IMR-90 (cell line): Measurements from ENCODE around the gene TEAD1. TPM values are rescaled to one million over a fixed set of nuclear protein-coding genes. Genes with fewer than 3 reads are reported as not detected.

Experiments used
- ATAC-seq: fragments of 200-7000 bp; cut with Tn5 transposase; 2 replicates; pipeline ENCODE4 v1.9.1; 2020; ENCODE audit warnings: low read depth, mild to moderate bottlenecking, moderate library complexity
- BruUV-seq: library from RNA; stranded (reverse); fragments of 400-500 nt; replicated peaks from 2 replicates; lab custom pipeline; 2021; lab: Mats Ljungman, UMichigan
- CTCF ChIA-PET: fragments of 300-600 bp; formaldehyde crosslinking; extraction: SDS; loops from one replicate; lab custom pipeline; 2021; ENCODE audit warnings: antibody characterized with exemption; lab: Yijun Ruan, JAX
- POLR2A ChIA-PET: fragments of 300-600 bp; sonication (Branson Sonifier 250); formaldehyde crosslinking; loops from one replicate; lab custom pipeline; 2022; ENCODE audit warnings: antibody characterized with exemption; ENCODE audit not compliant: unreplicated experiment; lab: Charles Lee
- DNase-seq: peaks from one replicate; pipeline ENCODE4 v3.0.0; 2013
- H2AFZ ChIP-seq: replicated peaks from 2 replicates; pipeline ENCODE3; 2013; ENCODE audit warnings: low read length, mild to moderate bottlenecking; ENCODE audit not compliant: poor library complexity
- H2AK5ac ChIP-seq: 2 replicates; pipeline ENCODE4 v1.6.1; 2013; ENCODE audit warnings: low read depth, low read length, inconsistent platforms
- H2AK9ac ChIP-seq: replicated peaks from 2 replicates; pipeline ENCODE3; 2013; ENCODE audit warnings: mild to moderate bottlenecking, low read depth, low read length, moderate library complexity; ENCODE audit not compliant: poor library complexity
- H2BK120ac ChIP-seq: 2 replicates; pipeline ENCODE4 v1.6.1; 2013; ENCODE audit warnings: low read depth, low read length, inconsistent platforms
- H2BK15ac ChIP-seq: 3 replicates; pipeline ENCODE4 v1.6.1; 2013; ENCODE audit warnings: low read depth, low read length, inconsistent platforms
- H2BK20ac ChIP-seq: 2 replicates; pipeline ENCODE4 v1.6.1; 2013; ENCODE audit warnings: low read depth, mild to moderate bottlenecking, inconsistent platforms, low read length, moderate library complexity
- H2BK5ac ChIP-seq: 2 replicates; pipeline ENCODE4 v1.6.1; 2013; ENCODE audit warnings: mild to moderate bottlenecking, low read depth, low read length, inconsistent platforms; ENCODE audit not compliant: poor library complexity, severe bottlenecking
- H3K14ac ChIP-seq: replicated peaks from 2 replicates; pipeline ENCODE4 v1.6.1; 2013; ENCODE audit warnings: low read depth, low read length, inconsistent platforms
- H3K18ac ChIP-seq: 2 replicates; pipeline ENCODE4 v1.6.1; 2013; ENCODE audit warnings: low read depth, low read length, control low read depth
- H3K23ac ChIP-seq: 2 replicates; pipeline ENCODE4 v1.6.1; 2013; ENCODE audit warnings: low read depth, low read length, inconsistent platforms
- H3K27ac ChIP-seq: 2 replicates; pipeline ENCODE4 v1.5.1; 2013; ENCODE audit warnings: mild to moderate bottlenecking, control low read depth, low read length; ENCODE audit not compliant: insufficient read depth
- H3K27me3 ChIP-seq: 2 replicates; pipeline ENCODE4 v1.6.1; 2013; ENCODE audit warnings: low read length; ENCODE audit not compliant: control insufficient read depth, insufficient read depth
- H3K36me3 ChIP-seq: 2 replicates; pipeline ENCODE4 v1.6.1; 2013; ENCODE audit warnings: low read length, mixed read lengths; ENCODE audit not compliant: control insufficient read depth, insufficient read depth
- H3K4ac ChIP-seq: 2 replicates; pipeline ENCODE4 v1.6.1; 2013; ENCODE audit warnings: low read depth, low read length, inconsistent platforms
- H3K4me1 ChIP-seq: 2 replicates; pipeline ENCODE4 v1.6.1; 2013; ENCODE audit warnings: low read length, mixed read lengths; ENCODE audit not compliant: control insufficient read depth, insufficient read depth
- H3K4me2 ChIP-seq: 2 replicates; pipeline ENCODE4 v1.6.1; 2013; ENCODE audit warnings: low read depth, mild to moderate bottlenecking, control low read depth, low read length, moderate library complexity
- H3K4me3 ChIP-seq: 2 replicates; pipeline ENCODE4 v1.5.1; 2013; ENCODE audit warnings: low read depth, mild to moderate bottlenecking, control low read depth, low read length, moderate library complexity; ENCODE audit not compliant: insufficient read depth
- H3K56ac ChIP-seq: 2 replicates; pipeline ENCODE4 v1.6.1; 2013; ENCODE audit warnings: low read length, inconsistent platforms; ENCODE audit not compliant: insufficient read depth; ENCODE audit errors: extremely low read depth
- H3K79me1 ChIP-seq, 2 experiments: 2 replicates each; pipeline ENCODE4 v1.6.1; 2013; ENCODE audit warnings: low read length in 2 of 2, inconsistent platforms in 1 of 2, low read depth in 1 of 2
- H3K9ac ChIP-seq: 2 replicates; pipeline ENCODE4 v1.6.1; 2013; ENCODE audit warnings: low read depth, low read length, control low read depth
- H3K9me1 ChIP-seq: 2 replicates; pipeline ENCODE4 v1.6.1; 2013; ENCODE audit warnings: low read length, inconsistent platforms; ENCODE audit not compliant: insufficient read depth
- H3K9me3 ChIP-seq: 2 replicates; pipeline ENCODE4 v1.6.1; 2013; ENCODE audit warnings: low read length; ENCODE audit not compliant: control insufficient read depth, insufficient read depth
- H4K20me1 ChIP-seq: 2 replicates; pipeline ENCODE4 v1.6.1; 2013; ENCODE audit warnings: low read length, inconsistent platforms; ENCODE audit not compliant: insufficient read depth
- H4K5ac ChIP-seq: 2 replicates; pipeline ENCODE4 v1.6.1; 2013; ENCODE audit warnings: mild to moderate bottlenecking, low read depth, low read length, control low read depth
- H4K8ac ChIP-seq, 2 experiments: 2 replicates each; pipeline ENCODE4 v1.6.1; 2013; ENCODE audit warnings: low read depth in 2 of 2, low read length in 2 of 2, control low read depth in 1 of 2, inconsistent platforms in 1 of 2
- H4K91ac ChIP-seq: 2 replicates; pipeline ENCODE4 v1.6.1; 2013; ENCODE audit warnings: low read depth, low read length, inconsistent platforms; ENCODE audit not compliant: insufficient read depth
- BHLHE40 ChIP-seq: fragments of 150-350 bp; IDR thresholded peaks from 2 replicates; pipeline ENCODE4 v1.6.1; 2016; ENCODE audit warnings: mild to moderate bottlenecking, low read depth, low read length
- CEBPB ChIP-seq: IDR thresholded peaks from 2 replicates; pipeline ENCODE4 v1.6.1; 2012; ENCODE audit warnings: low read depth, low read length, improper control_type of control experiment
- CTCF ChIP-seq: conservative IDR thresholded peaks from 2 replicates; pipeline ENCODE4 v1.5.1; 2012; ENCODE audit warnings: mild to moderate bottlenecking, low read depth, low read length, improper control_type of control experiment
- ELK1 ChIP-seq: fragments of 150-350 bp; IDR thresholded peaks from 2 replicates; pipeline ENCODE4 v1.6.1; 2016; ENCODE audit warnings: low read depth, mild to moderate bottlenecking, low read length, moderate library complexity, borderline replicate concordance
- FOS ChIP-seq: fragments of 150-350 bp; IDR thresholded peaks from 2 replicates; pipeline ENCODE4 v1.6.1; 2016; ENCODE audit warnings: low read depth, low read length
- MAFK ChIP-seq: IDR thresholded peaks from 2 replicates; pipeline ENCODE4 v1.6.1; 2012; ENCODE audit warnings: low read depth, low read length, improper control_type of control experiment
- MAZ ChIP-seq: IDR thresholded peaks from 2 replicates; pipeline ENCODE4 v1.6.1; 2012; ENCODE audit warnings: low read depth, mild to moderate bottlenecking, low read length, improper control_type of control experiment, moderate library complexity, borderline replicate concordance
- NFE2L2 ChIP-seq: fragments of 150-350 bp; IDR thresholded peaks from 2 replicates; pipeline ENCODE4 v1.6.1; 2016; ENCODE audit warnings: low read depth, mild to moderate bottlenecking, low read length
- POLR2A ChIP-seq: IDR thresholded peaks from 2 replicates; pipeline ENCODE4 v1.6.1; 2012; ENCODE audit warnings: mild to moderate bottlenecking, low read depth, low read length
- RAD21 ChIP-seq: IDR thresholded peaks from 2 replicates; pipeline ENCODE4 v1.6.1; 2012; ENCODE audit warnings: low read length, improper control_type of control experiment
- RFX5 ChIP-seq: IDR thresholded peaks from 2 replicates; pipeline ENCODE4 v1.8.0; 2012; ENCODE audit warnings: low read depth, mild to moderate bottlenecking, low read length, moderate library complexity
- SMC3 ChIP-seq: fragments of 150-350 bp; IDR thresholded peaks from 2 replicates; pipeline ENCODE4 v1.6.1; 2016; ENCODE audit warnings: low read depth, mild to moderate bottlenecking, antibody characterized with exemption, low read length, moderate library complexity
- USF2 ChIP-seq: fragments of 150-350 bp; IDR thresholded peaks from 2 replicates; pipeline ENCODE4 v1.6.1; 2017; ENCODE audit warnings: mild to moderate bottlenecking, antibody characterized with exemption, low read length, low read depth
- WGBS, 2 experiments: methylation state at CpG; one replicate each; pipeline versions ENCODE4 v1.1.5 to v1.1.7; 2013; ENCODE audit warnings: missing lambda C conversion rate in 2 of 2; ENCODE audit not compliant: insufficient read length in 1 of 2; ENCODE audit errors: extremely low coverage in 2 of 2; 5-methylcytosine and 5-hydroxymethylcytosine counted together
- dilution Hi-C: fragments of 300-500 bp; cut with HindIII; formaldehyde crosslinking; loops from one replicate; pipeline ENCODE4 v1.14.3; 2018; ENCODE audit warnings: low sequenced_read_pairs; ENCODE audit not compliant: unreplicated experiment
- in situ Hi-C: fragments of 300-500 bp; cut with MboI; formaldehyde crosslinking; loops from 3 replicates; pipeline ENCODE4 v1.14.3; 2019; ENCODE audit warnings: low sequenced_read_pairs, inconsistent platforms, mixed read lengths
- intact Hi-C: fragments of 100-400 bp; cut with micrococcal nuclease; formaldehyde crosslinking; loops from 2 replicates; pipeline ENCODE4 v1.10.0; 2022
- polyA plus RNA-seq, 3 experiments: library from polyadenylated mRNA; depleted of rRNA; stranded (reverse); fragments of >200 nt; gene quantifications; 2 replicates each; pipeline ENCODE4 v1.2.3, GENCODE V29; 2012; ENCODE audit warnings: low replicate concordance in 1 of 3
- total RNA-seq: library from RNA; depleted of rRNA; stranded (reverse); fragments of >200 nt; gene quantifications from 2 replicates; pipeline ENCODE4 v1.2.3, GENCODE V29; 2012

Gene TEAD1
- total and polyA plus RNA-seq, 2 of the 4 experiments (the other 2 are of a cell fraction) = 51.8 to 69.2 TPM

GRCh38 chr11:12983336-12983735, 309.1 kb downstream of the TEAD1 start:
- H2AFZ ChIP-seq = no peak overlapping the region
- no peak overlapping the region for H3K4me3 ChIP-seq
- no peak for TF ChIP-seq MAZ
- TF ChIP-seq RFX5 = no peak
- no peak for TF ChIP-seq BHLHE40
- TF ChIP-seq POLR2A = no peak
- no peak for TF ChIP-seq FOS
- TF ChIP-seq CTCF = no peak
- no peak for TF ChIP-seq MAFK
- no peak for TF ChIP-seq RAD21
- TF ChIP-seq NFE2L2 = no peak
- TF ChIP-seq SMC3 = no peak
- TF ChIP-seq ELK1 = no peak
- no peak for TF ChIP-seq USF2
- TF ChIP-seq CEBPB = no peak
- H2BK15ac ChIP-seq = no peak overlapping the region
- H4K8ac ChIP-seq = no peak overlapping the region
- no peaks in the 10 kb centered on the region for H3K36me3 ChIP-seq
- dilution Hi-C loops = no loop called here
- no TSS peak for BruUV-seq
- peaks cover 62% of the 10 kb centered on the region for H3K27me3 ChIP-seq
- intact Hi-C loops = no loop called here
- H2BK120ac ChIP-seq = no peak overlapping the region
- no peak overlapping the region for H3K18ac ChIP-seq
- H3K79me1 ChIP-seq = no peaks in the 10 kb centered on the region
- H4K91ac ChIP-seq = no peak overlapping the region
- H2AK9ac ChIP-seq = no peak overlapping the region
- no peak overlapping the region for H3K14ac ChIP-seq
- no peak overlapping the region for H3K4ac ChIP-seq
- no peak overlapping the region for H3K4me2 ChIP-seq
- WGBS, 2 experiments = 58% methylated on average over 2 of the region's 7 CpGs; no CpG with 5 or more reads in 1 of the 2 experiments
- H3K56ac ChIP-seq = no peak overlapping the region
- ATAC-seq = no peak
- no peak overlapping the region for H2BK5ac ChIP-seq
- no peaks in the 10 kb centered on the region; the same call in 1 of the 2 replicates for H4K20me1 ChIP-seq
- in situ Hi-C loops = no loop called here
- no peaks in the 10 kb centered on the region for H3K9me1 ChIP-seq
- DNase-seq = no peak
- H3K9me3 ChIP-seq = 0 out of 2 replicates have a peak, but pooled peaks cover 2% of the 10 kb centered on the region
- no peak overlapping the region for H3K23ac ChIP-seq
- H2BK20ac ChIP-seq = no peak overlapping the region
- CTCF ChIA-PET = no interaction called here
- no peaks in the 10 kb centered on the region for H3K4me1 ChIP-seq
- no peak overlapping the region for H4K5ac ChIP-seq
- POLR2A ChIA-PET = no interaction called here
- no peak overlapping the region for H3K27ac ChIP-seq
- no peak overlapping the region for H2AK5ac ChIP-seq
- H3K9ac ChIP-seq = no peak overlapping the region
